NCI-H146 (cell line): ENCODE results near the gene CPLX3.
"Not testable (repeated sequence)": the region's sequence is repeated elsewhere in the genome, so short reads cannot be mapped to it uniquely, and the experiment has no call there.

ENCODE experiments used
- DNase-seq: peaks from one replicate; lab custom pipeline; 2025; lab: John Stamatoyannopoulos, UW

The CPLX3 gene

GRCh38 chr15:74826364-74826819, at the start of gene CPLX3:
TSS of gene CPLX3 (plus strand) at chr15:74826627. CDS start at chr15:74826704, 77 bp downstream.
- DNase-seq = peak; percentile 17

GRCh38 chr15:74776821-74777768, 49.3 kb upstream of the CPLX3 start:
- no peak for DNase-seq

GRCh38 chr15:74777769-74778598, 48.4 kb upstream of the CPLX3 start:
- no peak for DNase-seq

GRCh38 chr15:74778599-74778970, 47.8 kb upstream of the CPLX3 start:
- DNase-seq = no peak

GRCh38 chr15:74779162-74779648, 47.2 kb upstream of the CPLX3 start:
- no peak for DNase-seq

GRCh38 chr15:74780523-74781430, 45.6 kb upstream of the CPLX3 start:
- DNase-seq = no peak

GRCh38 chr15:74781431-74782258, 44.8 kb upstream of the CPLX3 start, which contains the start of gene CSK:
TSS of gene CSK (plus strand) at chr15:74782080. CDS start at chr15:74798298, 16,218 bp downstream.
- DNase-seq = peak; percentile 38

- peak; percentile 25 for DNase-seq
Measured at GRCh38 chr15:74782259-74783071, 44.0 kb upstream of the CPLX3 start.

GRCh38 chr15:74783072-74783807, 43.2 kb upstream of the CPLX3 start:
- DNase-seq = peak; percentile 23

- DNase-seq = no peak
Measured at GRCh38 chr15:74783808-74784175, 42.6 kb upstream of the CPLX3 start.

- DNase-seq = no peak
Measured at GRCh38 chr15:74784426-74785193, 41.8 kb upstream of the CPLX3 start.

GRCh38 chr15:74785194-74786032, 41.0 kb upstream of the CPLX3 start:
- DNase-seq = no peak

GRCh38 chr15:74786081-74786480, 40.3 kb upstream of the CPLX3 start:
- DNase-seq = not testable (repeated sequence)

- no peak for DNase-seq
Measured at GRCh38 chr15:74786551-74787165, 39.8 kb upstream of the CPLX3 start.

- DNase-seq = no peak
Measured at GRCh38 chr15:74787251-74788041, 39.0 kb upstream of the CPLX3 start.
